ENCODE data around the gene DDX1. TPM values are rescaled to one million over a fixed set of nuclear protein-coding genes. Genes with fewer than 3 reads are reported as not detected.
A peak's percentile ranks its signal among the peaks of the same experiment; 100 is the strongest.

Gene DDX1
- total and polyA plus RNA-seq, 9 of the 15 experiments (the other 6 are each of a cell fraction or from before 2014, with no cell fraction given): 116 to 277 (median 232) TPM

GRCh38 chr2:15561574-15562344 lies 29.9 kb upstream of the DDX1 start (continued):
- TF ChIP-seq CHD7 (IDR thresholded peaks at IDR 0.05; ENCODE audit: low read depth, low read length): no peak
- no peak for TF ChIP-seq MLX (CRISPR knock-in tag; conservative IDR thresholded peaks at IDR 0.05)
- no peak for TF ChIP-seq ZNF785 (CRISPR knock-in tag; IDR thresholded peaks at IDR 0.05)
- 0 out of 2 replicates have a peak, but pooled peaks have one; percentile 20 for TF ChIP-seq SMARCC2 (IDR thresholded peaks at IDR 0.05; ENCODE audit: low read depth)
- TF ChIP-seq DIDO1 (tag; IDR thresholded peaks at IDR 0.05; ENCODE audit: low read depth): no peak
- TF ChIP-seq NFRKB (IDR thresholded peaks at IDR 0.05; ENCODE audit: low read depth): no peak; the same call in 1 of the 2 replicates
- TF ChIP-seq ZNF589 (CRISPR knock-in tag; IDR thresholded peaks at IDR 0.05; ENCODE audit: low read depth): 0 out of 2 replicates have a peak, but pooled peaks have one; percentile 23
- no peak for TF ChIP-seq PHF21A (IDR thresholded peaks at IDR 0.05; ENCODE audit: borderline replicate concordance, low read depth)
- TF ChIP-seq ZNF197 (CRISPR knock-in tag; IDR thresholded peaks at IDR 0.05; ENCODE audit: low read depth): peak; percentile 46
- no peak for TF ChIP-seq RAD51 (IDR thresholded peaks at IDR 0.05; ENCODE audit: borderline replicate concordance, low read depth)
- no peak for TF ChIP-seq FOXK2 (conservative IDR thresholded peaks at IDR 0.05 in 1 of 2, IDR thresholded peaks at IDR 0.05 in 1 of 2; ENCODE audit: low read depth in 2 of 2)
- no peak for TF ChIP-seq SRSF7 (optimal IDR thresholded peaks at IDR 0.05; ENCODE audit: low read depth, low read length)
- no peak for TF ChIP-seq ESRRA (IDR thresholded peaks at IDR 0.05; ENCODE audit: borderline replicate concordance, low read depth)
- TF ChIP-seq IRF2 (CRISPR knock-in tag; IDR thresholded peaks at IDR 0.05): no peak
- TF ChIP-seq KLF16 (IDR thresholded peaks at IDR 0.05): no peak
- no peak for TF ChIP-seq NCOR1 (IDR thresholded peaks at IDR 0.05)
- TF ChIP-seq ERF (CRISPR knock-in tag; IDR thresholded peaks at IDR 0.05): no peak

Measured in K562 (cell line).